GM12878 (cell line): ENCODE results near the gene FRMD5. TPM values are rescaled to one million over a fixed set of nuclear protein-coding genes. Genes with fewer than 3 reads are reported as not detected.

Source experiments
- ATAC-seq: fragments of 200-7000 bp; cut with Tn5 transposase; 3 replicates; pipeline ENCODE4 v1.9.1; 2020; ENCODE audit warnings: mild to moderate bottlenecking, moderate library complexity
- BruUV-seq: library from RNA; stranded (reverse); fragments of 400-500 nt; replicated peaks from 2 replicates; lab custom pipeline; 2021; lab: Mats Ljungman, UMichigan
- CTCF ChIA-PET: fragments of 300-600 bp; sonication (Branson Sonifier 250); formaldehyde crosslinking; extraction: SDS; loops from one replicate; lab custom pipeline; 2021; ENCODE audit warnings: inconsistent platforms; lab: Yijun Ruan, JAX
- POLR2A ChIA-PET: fragments of 350-600 bp; formaldehyde crosslinking; extraction: SDS; loops from one replicate; lab custom pipeline; 2021; ENCODE audit warnings: inconsistent platforms; lab: Charles Lee
- RAD21 ChIA-PET: fragments of 300-600 bp; sonication (Branson Sonifier 250); formaldehyde crosslinking; loops from one replicate; lab custom pipeline; 2023; ENCODE audit warnings: antibody characterized with exemption; ENCODE audit not compliant: unreplicated experiment; lab: Charles Lee
- SMC1A ChIA-PET: fragments of 300-600 bp; sonication (Branson Sonifier 250); formaldehyde crosslinking; loops from one replicate; lab custom pipeline; 2023; ENCODE audit not compliant: unreplicated experiment, uncharacterized antibody; lab: Charles Lee
- DNase-seq: peaks from one replicate; pipeline ENCODE4 v3.0.0-alpha.2; 2011; ENCODE audit warnings: low read depth, low spot score
- FAIRE-seq: peaks from 3 replicates; lab custom pipeline; 2011; peaks lifted over from hg19 to GRCh38; lab: Jason Lieb, UNC
- H2AFZ ChIP-seq: 2 replicates; pipeline ENCODE4 v1.6.0; 2011; ENCODE audit warnings: low read depth, low read length, control low read depth; ENCODE audit not compliant: control insufficient read depth
- H3K27ac ChIP-seq: 2 replicates; pipeline ENCODE4 v1.5.1; 2011; ENCODE audit warnings: control low read depth; ENCODE audit not compliant: control insufficient read depth, insufficient read depth
- H3K27me3 ChIP-seq, 2 experiments: replicated peaks in 1 of 2; 2 replicates each; pipeline versions ENCODE4 v1.6.0 to v1.6.1; 2011; ENCODE audit warnings: low read length in 1 of 2; ENCODE audit not compliant: control insufficient read depth in 2 of 2, insufficient read depth in 2 of 2
- H3K36me3 ChIP-seq, 2 experiments: 2 replicates each; pipeline ENCODE4 v1.5.1; 2011; ENCODE audit warnings: low read length in 1 of 2; ENCODE audit not compliant: control insufficient read depth in 2 of 2, insufficient read depth in 2 of 2
- H3K4me1 ChIP-seq: 2 replicates; pipeline ENCODE4 v1.6.1; 2011; ENCODE audit warnings: mild to moderate bottlenecking, low read length, moderate library complexity, mixed read lengths; ENCODE audit not compliant: control insufficient read depth, insufficient read depth
- H3K4me2 ChIP-seq: 2 replicates; pipeline ENCODE4 v1.6.0; 2011; ENCODE audit warnings: control low read depth; ENCODE audit not compliant: control insufficient read depth, insufficient read depth
- H3K4me3 ChIP-seq: fragments of 200-600 bp; sonication (generic); 2 replicates; pipeline ENCODE4 v1.5.1; 2016
- H3K79me2 ChIP-seq: 2 replicates; pipeline ENCODE4 v1.6.0; 2011; ENCODE audit warnings: low read length; ENCODE audit not compliant: control insufficient read depth, insufficient read depth
- H3K9ac ChIP-seq: 2 replicates; pipeline ENCODE4 v1.8.0; 2011; ENCODE audit warnings: low read length, control low read depth, mixed read lengths; ENCODE audit not compliant: control insufficient read depth, insufficient read depth
- H3K9me3 ChIP-seq: replicated peaks from 3 replicates; pipeline ENCODE4 v1.5.1; 2011; ENCODE audit warnings: mild to moderate bottlenecking, low read length; ENCODE audit not compliant: control insufficient read depth, insufficient read depth
- H4K20me1 ChIP-seq: 2 replicates; pipeline ENCODE4 v1.6.0; 2011; ENCODE audit not compliant: control insufficient read depth, insufficient read depth
- CBX5 ChIP-seq: sonication (generic); IDR thresholded peaks from 2 replicates; pipeline ENCODE4 v1.6.1; 2016; ENCODE audit warnings: low read depth, moderate library complexity, mild to moderate bottlenecking, inconsistent platforms
- GABPA ChIP-seq: IDR thresholded peaks from 2 replicates; pipeline ENCODE4 v1.6.1; 2014; ENCODE audit warnings: antibody characterized with exemption, low read depth, mild to moderate bottlenecking, inconsistent platforms
- LARP7 ChIP-seq: fragments of 450-650 bp; IDR thresholded peaks from 2 replicates; pipeline ENCODE4 v1.6.1; 2017; ENCODE audit warnings: mild to moderate bottlenecking
- NFXL1 ChIP-seq: fragments of 450-650 bp; IDR thresholded peaks from 2 replicates; pipeline ENCODE4 v1.6.1; 2017; ENCODE audit warnings: antibody characterized with exemption, mild to moderate bottlenecking, borderline replicate concordance
- POLR2AphosphoS5 ChIP-seq: IDR thresholded peaks from 2 replicates; pipeline ENCODE4 v1.6.1; 2011; ENCODE audit warnings: mild to moderate bottlenecking, low read length, inconsistent platforms
- SIN3A ChIP-seq: IDR thresholded peaks from 2 replicates; pipeline ENCODE4 v1.6.1; 2012; ENCODE audit warnings: low read depth, low read length, improper control_type of control experiment
- SMC3 ChIP-seq: IDR thresholded peaks from 2 replicates; pipeline ENCODE4 v1.6.1; 2011; ENCODE audit warnings: low read length, improper control_type of control experiment, borderline replicate concordance
- SP1 ChIP-seq: IDR thresholded peaks from one replicate; pipeline ENCODE4 v1.6.1; 2011; ENCODE audit warnings: low read depth, low read length
- TARDBP ChIP-seq: IDR thresholded peaks from 2 replicates; pipeline ENCODE4 v1.6.1; 2016; ENCODE audit warnings: borderline replicate concordance
- ZSCAN29 ChIP-seq: fragments of 450-650 bp; IDR thresholded peaks from 2 replicates; pipeline ENCODE4 v1.6.1; 2017; ENCODE audit warnings: mild to moderate bottlenecking, moderate library complexity
- WGBS: methylation state at CpG from one replicate; pipeline ENCODE4 v1.1.6; 2016; ENCODE audit warnings: low lambda C conversion rate; ENCODE audit not compliant: insufficient replicate concordance, insufficient coverage; ENCODE audit errors: missing lambda C conversion rate; 5-methylcytosine and 5-hydroxymethylcytosine counted together
- in situ Hi-C: fragments of 300-500 bp; cut with MboI; formaldehyde crosslinking; loops from 9 replicates; pipeline ENCODE4 v1.14.3; 2018; ENCODE audit warnings: mixed read lengths
- intact Hi-C: fragments of 100-400 bp; cut with micrococcal nuclease; formaldehyde crosslinking; loops from one replicate; pipeline ENCODE4 v1.14.2; 2022; ENCODE audit not compliant: unreplicated experiment
- polyA plus RNA-seq, 11 experiments: library from polyadenylated mRNA; depleted of rRNA in 4 of 11; unstranded in 6 of 11; stranded (reverse) in 5 of 11; fragments of >200 nt; fragmentation: Nextera tagmentation in 4 of 11; fragmentation: Illumina TruSeq in 1 of 11; extraction: Ambion mirVana in 4 of 11; extraction: Trizol in 1 of 11; gene quantifications; 1 replicate in 1 of 11; 2 replicates in 10 of 11; pipeline versions ENCODE4 v1.2.1 to v1.2.3, GENCODE V29; 2011 to 2016; ENCODE audit warnings: inconsistent platforms in 2 of 11, missing spikeins in 2 of 11, low read depth in 1 of 11
- total RNA-seq, 4 experiments: library from RNA; depleted of rRNA in 3 of 4; stranded (reverse); fragments of >200 nt in 3 of 4; fragmentation: Illumina TruSeq in 1 of 4; extraction: Trizol in 1 of 4; gene quantifications; 2 replicates each; pipeline versions ENCODE4 v1.2.1 to v1.2.3, GENCODE V29; 2013 to 2021
- TF ChIP-seq, protein P1 (sequence below): fragments of 450-650 bp; IDR thresholded peaks from 2 replicates; pipeline ENCODE4 v1.6.1; 2017; ENCODE audit warnings: mild to moderate bottlenecking, moderate library complexity
- TF ChIP-seq, protein P2 (sequence below): IDR thresholded peaks from 2 replicates; pipeline ENCODE4 v1.6.1; 2011; ENCODE audit warnings: mild to moderate bottlenecking, low read depth, low read length, moderate library complexity; ENCODE audit not compliant: insufficient replicate concordance
- TF ChIP-seq, protein P3 (sequence below): fragments of 450-650 bp; IDR thresholded peaks from 2 replicates; pipeline ENCODE4 v1.6.1; 2014; ENCODE audit warnings: mild to moderate bottlenecking
- TF ChIP-seq, protein P4 (sequence below): fragments of 450-650 bp; formaldehyde crosslinking; IDR thresholded peaks from 2 replicates; pipeline ENCODE4 v1.5.0; 2022; ENCODE audit warnings: mild to moderate bottlenecking, missing genetic modification characterization
- TF ChIP-seq, protein P5 (sequence below): IDR thresholded peaks from 2 replicates; pipeline ENCODE4 v1.6.1; 2011; ENCODE audit warnings: borderline replicate concordance, low read depth, mild to moderate bottlenecking, moderate library complexity, mixed read lengths, low read length; ENCODE audit not compliant: insufficient read depth; ENCODE audit errors: extremely low read length

The FRMD5 gene
- total and polyA plus RNA-seq, 10 of the 15 experiments (the other 5 are each of a cell fraction or from before 2014, with no cell fraction given) = 0.26 to 6.4 (median 0.68) TPM; not detected in 1

DNA sequence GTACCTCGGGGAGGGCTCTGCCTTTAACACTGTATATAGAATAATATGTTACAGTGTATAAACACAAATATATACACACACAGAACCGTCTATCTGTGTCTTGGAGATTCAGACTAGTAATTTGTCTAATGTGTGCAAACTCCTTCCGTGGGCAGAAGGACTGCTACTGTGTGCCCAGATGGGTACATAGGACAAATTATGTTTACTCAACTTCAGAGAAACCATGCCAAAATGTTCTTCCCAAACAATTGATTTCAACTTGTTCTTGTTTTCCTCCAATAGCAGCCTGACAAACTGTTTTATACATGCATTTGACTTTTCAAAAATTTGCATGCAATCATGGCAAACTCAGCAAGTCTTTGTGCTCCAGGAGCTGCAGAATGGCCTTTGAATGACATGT, 97.5 kb downstream of the FRMD5 start:
- Histone ChIP-seq H3K36me3 (no peaks in the 10 kb centered on the region), H3K4me1 (no peaks in the 10 kb centered on the region), H3K9ac (no peak overlapping the region), H4K20me1 (no peaks in the 10 kb centered on the region), H3K27ac (no peak overlapping the region), H3K4me3 (no peak overlapping the region), H2AFZ (no peak overlapping the region), H3K27me3 (no peaks in the 10 kb centered on the region), H3K9me3 (no peaks in the 10 kb centered on the region), H3K4me2 (no peak overlapping the region), H3K79me2 (no peaks in the 10 kb centered on the region)
- DNase-seq = no peak
- intact Hi-C loops = no loop called here
- SMC1A ChIA-PET = no interaction called here
- BruUV-seq = no TSS peak
- POLR2A ChIA-PET = no interaction called here
- RAD21 ChIA-PET = no interaction called here
- CTCF ChIA-PET = no interaction called here
- 1% methylated on average over 3 of the region's 3 CpGs for WGBS
- in situ Hi-C loops = no loop called here
- no peak for ATAC-seq
- no peak for FAIRE-seq
- TF ChIP-seq SMC3 (no peak), POLR2AphosphoS5 (no peak), NFXL1 (no peak), CBX5 (no peak), SIN3A (no peak), SP1 (no peak), ZSCAN29 (no peak), LARP7 (no peak), GABPA (no peak), TARDBP (no peak)
- TF ChIP-seq, protein P1, sequence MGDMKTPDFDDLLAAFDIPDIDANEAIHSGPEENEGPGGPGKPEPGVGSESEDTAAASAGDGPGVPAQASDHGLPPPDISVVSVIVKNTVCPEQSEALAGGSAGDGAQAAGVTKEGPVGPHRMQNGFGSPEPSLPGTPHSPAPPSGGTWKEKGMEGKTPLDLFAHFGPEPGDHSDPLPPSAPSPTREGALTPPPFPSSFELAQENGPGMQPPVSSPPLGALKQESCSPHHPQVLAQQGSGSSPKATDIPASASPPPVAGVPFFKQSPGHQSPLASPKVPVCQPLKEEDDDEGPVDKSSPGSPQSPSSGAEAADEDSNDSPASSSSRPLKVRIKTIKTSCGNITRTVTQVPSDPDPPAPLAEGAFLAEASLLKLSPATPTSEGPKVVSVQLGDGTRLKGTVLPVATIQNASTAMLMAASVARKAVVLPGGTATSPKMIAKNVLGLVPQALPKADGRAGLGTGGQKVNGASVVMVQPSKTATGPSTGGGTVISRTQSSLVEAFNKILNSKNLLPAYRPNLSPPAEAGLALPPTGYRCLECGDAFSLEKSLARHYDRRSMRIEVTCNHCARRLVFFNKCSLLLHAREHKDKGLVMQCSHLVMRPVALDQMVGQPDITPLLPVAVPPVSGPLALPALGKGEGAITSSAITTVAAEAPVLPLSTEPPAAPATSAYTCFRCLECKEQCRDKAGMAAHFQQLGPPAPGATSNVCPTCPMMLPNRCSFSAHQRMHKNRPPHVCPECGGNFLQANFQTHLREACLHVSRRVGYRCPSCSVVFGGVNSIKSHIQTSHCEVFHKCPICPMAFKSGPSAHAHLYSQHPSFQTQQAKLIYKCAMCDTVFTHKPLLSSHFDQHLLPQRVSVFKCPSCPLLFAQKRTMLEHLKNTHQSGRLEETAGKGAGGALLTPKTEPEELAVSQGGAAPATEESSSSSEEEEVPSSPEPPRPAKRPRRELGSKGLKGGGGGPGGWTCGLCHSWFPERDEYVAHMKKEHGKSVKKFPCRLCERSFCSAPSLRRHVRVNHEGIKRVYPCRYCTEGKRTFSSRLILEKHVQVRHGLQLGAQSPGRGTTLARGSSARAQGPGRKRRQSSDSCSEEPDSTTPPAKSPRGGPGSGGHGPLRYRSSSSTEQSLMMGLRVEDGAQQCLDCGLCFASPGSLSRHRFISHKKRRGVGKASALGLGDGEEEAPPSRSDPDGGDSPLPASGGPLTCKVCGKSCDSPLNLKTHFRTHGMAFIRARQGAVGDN = no peak
- TF ChIP-seq, protein P2, sequence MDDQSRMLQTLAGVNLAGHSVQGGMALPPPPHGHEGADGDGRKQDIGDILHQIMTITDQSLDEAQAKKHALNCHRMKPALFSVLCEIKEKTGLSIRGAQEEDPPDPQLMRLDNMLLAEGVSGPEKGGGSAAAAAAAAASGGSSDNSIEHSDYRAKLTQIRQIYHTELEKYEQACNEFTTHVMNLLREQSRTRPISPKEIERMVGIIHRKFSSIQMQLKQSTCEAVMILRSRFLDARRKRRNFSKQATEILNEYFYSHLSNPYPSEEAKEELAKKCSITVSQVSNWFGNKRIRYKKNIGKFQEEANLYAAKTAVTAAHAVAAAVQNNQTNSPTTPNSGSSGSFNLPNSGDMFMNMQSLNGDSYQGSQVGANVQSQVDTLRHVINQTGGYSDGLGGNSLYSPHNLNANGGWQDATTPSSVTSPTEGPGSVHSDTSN = no peak
- TF ChIP-seq, protein P3, sequence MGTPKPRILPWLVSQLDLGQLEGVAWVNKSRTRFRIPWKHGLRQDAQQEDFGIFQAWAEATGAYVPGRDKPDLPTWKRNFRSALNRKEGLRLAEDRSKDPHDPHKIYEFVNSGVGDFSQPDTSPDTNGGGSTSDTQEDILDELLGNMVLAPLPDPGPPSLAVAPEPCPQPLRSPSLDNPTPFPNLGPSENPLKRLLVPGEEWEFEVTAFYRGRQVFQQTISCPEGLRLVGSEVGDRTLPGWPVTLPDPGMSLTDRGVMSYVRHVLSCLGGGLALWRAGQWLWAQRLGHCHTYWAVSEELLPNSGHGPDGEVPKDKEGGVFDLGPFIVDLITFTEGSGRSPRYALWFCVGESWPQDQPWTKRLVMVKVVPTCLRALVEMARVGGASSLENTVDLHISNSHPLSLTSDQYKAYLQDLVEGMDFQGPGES = no peak
- TF ChIP-seq, protein P4, sequence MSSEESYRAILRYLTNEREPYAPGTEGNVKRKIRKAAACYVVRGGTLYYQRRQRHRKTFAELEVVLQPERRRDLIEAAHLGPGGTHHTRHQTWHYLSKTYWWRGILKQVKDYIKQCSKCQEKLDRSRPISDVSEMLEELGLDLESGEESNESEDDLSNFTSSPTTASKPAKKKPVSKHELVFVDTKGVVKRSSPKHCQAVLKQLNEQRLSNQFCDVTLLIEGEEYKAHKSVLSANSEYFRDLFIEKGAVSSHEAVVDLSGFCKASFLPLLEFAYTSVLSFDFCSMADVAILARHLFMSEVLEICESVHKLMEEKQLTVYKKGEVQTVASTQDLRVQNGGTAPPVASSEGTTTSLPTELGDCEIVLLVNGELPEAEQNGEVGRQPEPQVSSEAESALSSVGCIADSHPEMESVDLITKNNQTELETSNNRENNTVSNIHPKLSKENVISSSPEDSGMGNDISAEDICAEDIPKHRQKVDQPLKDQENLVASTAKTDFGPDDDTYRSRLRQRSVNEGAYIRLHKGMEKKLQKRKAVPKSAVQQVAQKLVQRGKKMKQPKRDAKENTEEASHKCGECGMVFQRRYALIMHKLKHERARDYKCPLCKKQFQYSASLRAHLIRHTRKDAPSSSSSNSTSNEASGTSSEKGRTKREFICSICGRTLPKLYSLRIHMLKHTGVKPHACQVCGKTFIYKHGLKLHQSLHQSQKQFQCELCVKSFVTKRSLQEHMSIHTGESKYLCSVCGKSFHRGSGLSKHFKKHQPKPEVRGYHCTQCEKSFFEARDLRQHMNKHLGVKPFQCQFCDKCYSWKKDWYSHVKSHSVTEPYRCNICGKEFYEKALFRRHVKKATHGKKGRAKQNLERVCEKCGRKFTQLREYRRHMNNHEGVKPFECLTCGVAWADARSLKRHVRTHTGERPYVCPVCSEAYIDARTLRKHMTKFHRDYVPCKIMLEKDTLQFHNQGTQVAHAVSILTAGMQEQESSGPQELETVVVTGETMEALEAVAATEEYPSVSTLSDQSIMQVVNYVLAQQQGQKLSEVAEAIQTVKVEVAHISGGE (CRISPR knock-in tag) = no peak
- TF ChIP-seq, protein P5, sequence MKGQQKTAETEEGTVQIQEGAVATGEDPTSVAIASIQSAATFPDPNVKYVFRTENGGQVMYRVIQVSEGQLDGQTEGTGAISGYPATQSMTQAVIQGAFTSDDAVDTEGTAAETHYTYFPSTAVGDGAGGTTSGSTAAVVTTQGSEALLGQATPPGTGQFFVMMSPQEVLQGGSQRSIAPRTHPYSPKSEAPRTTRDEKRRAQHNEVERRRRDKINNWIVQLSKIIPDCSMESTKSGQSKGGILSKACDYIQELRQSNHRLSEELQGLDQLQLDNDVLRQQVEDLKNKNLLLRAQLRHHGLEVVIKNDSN = no peak
